Measurements from ENCODE around the gene HLA-DQA1. TPM values are rescaled to one million over a fixed set of nuclear protein-coding genes. Genes with fewer than 3 reads are reported as not detected.

Gene HLA-DQA1
- total RNA-seq (10 to 100 TPM in 1 of 2 donors, 1 to 10 TPM in 1; 8.5 to 19.9 TPM), polyA plus RNA-seq (10 to 100 TPM in 1 of 2 donors, 1 to 10 TPM in 1; 2.1 to 10.2 TPM)

- H3K4me1 ChIP-seq (ENCODE audit: control insufficient read depth in 4 of 4, insufficient read depth in 4 of 4, low read length in 3 of 4) = no peaks in the 10 kb centered on the region
- H3K9me3 ChIP-seq (ENCODE audit: control insufficient read depth in 4 of 4, low read length in 3 of 4) = no peaks in the 10 kb centered on the region
- DNase-seq (ENCODE audit: low spot score) = no peak
- no peak for TF ChIP-seq RXRA (IDR thresholded peaks at IDR 0.05)
- TF ChIP-seq, protein P1, sequence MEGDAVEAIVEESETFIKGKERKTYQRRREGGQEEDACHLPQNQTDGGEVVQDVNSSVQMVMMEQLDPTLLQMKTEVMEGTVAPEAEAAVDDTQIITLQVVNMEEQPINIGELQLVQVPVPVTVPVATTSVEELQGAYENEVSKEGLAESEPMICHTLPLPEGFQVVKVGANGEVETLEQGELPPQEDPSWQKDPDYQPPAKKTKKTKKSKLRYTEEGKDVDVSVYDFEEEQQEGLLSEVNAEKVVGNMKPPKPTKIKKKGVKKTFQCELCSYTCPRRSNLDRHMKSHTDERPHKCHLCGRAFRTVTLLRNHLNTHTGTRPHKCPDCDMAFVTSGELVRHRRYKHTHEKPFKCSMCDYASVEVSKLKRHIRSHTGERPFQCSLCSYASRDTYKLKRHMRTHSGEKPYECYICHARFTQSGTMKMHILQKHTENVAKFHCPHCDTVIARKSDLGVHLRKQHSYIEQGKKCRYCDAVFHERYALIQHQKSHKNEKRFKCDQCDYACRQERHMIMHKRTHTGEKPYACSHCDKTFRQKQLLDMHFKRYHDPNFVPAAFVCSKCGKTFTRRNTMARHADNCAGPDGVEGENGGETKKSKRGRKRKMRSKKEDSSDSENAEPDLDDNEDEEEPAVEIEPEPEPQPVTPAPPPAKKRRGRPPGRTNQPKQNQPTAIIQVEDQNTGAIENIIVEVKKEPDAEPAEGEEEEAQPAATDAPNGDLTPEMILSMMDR (IDR thresholded peaks at IDR 0.05; ENCODE audit: low read depth, low read length, missing input control) = no peak
- no peaks in the 10 kb centered on the region for H3K27me3 ChIP-seq (ENCODE audit: control insufficient read depth in 4 of 4, insufficient read depth in 4 of 4, low read length in 3 of 4)
- 28% methylated on average over 7 of the region's 7 CpGs for WGBS
- H3K9ac ChIP-seq (ENCODE audit: low read depth in 1 of 2, low read length in 2 of 2) = no peak within 1 kb of the TSS
- H3K27ac ChIP-seq (ENCODE audit: low read depth in 1 of 2, low read length in 2 of 2) = no peak within 1 kb of the TSS
- no peak within 1 kb of the TSS for H3K4me3 ChIP-seq (ENCODE audit: low read depth in 1 of 3, low read length in 3 of 3)
- no peaks in the 10 kb centered on the region for H3K36me3 ChIP-seq (ENCODE audit: control insufficient read depth in 4 of 4, insufficient read depth in 3 of 4, low read depth in 1 of 4, low read length in 3 of 4)
These were observed at the start of gene HLA-DQA1 for GRCh38 chr6:32637219-32637880. Gene HLA-DQA1, plus strand, starts transcription at chr6:32637406. Its CDS starts 53 bp downstream, at chr6:32637459.

DNA sequence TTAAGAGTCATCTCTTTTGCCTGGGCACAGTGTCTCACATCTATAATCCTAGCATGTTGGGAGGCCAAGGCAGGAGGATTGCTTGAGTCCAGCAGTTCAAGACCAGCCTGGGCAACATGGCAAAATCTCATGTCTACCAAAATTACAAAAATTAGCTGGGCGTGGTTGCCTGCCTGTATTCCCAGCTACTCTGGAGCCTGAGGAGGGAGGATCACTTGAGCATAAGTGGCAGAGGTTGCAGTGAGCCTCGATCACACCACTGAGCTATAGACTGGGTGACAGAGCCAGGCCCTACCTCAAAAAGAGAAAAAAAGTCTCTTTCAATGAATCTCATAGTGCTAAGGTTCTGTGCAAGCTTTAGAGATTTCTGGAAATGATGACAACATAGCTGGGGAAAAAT is 49.0 kb upstream of the HLA-DQA1 start:
- H3K4me3 ChIP-seq (ENCODE audit: low read depth in 1 of 3, low read length in 3 of 3) = no peak overlapping the region
- TF ChIP-seq SP1 (IDR thresholded peaks at IDR 0.05) (no peak), GABPA (IDR thresholded peaks at IDR 0.05 in 1 of 2, conservative IDR thresholded peaks at IDR 0.05 in 1 of 2) (no peak), REST (IDR thresholded peaks at IDR 0.05) (no peak), NR2F2 (IDR thresholded peaks at IDR 0.05) (no peak), HNF4A (conservative IDR thresholded peaks at IDR 0.05) (no peak), TAF1 (conservative IDR thresholded peaks at IDR 0.05) (no peak), YY1 (IDR thresholded peaks at IDR 0.05) (no peak), JUND (IDR thresholded peaks at IDR 0.05) (no peak), FOXA1 (IDR thresholded peaks at IDR 0.05) (no peak)
- TF ChIP-seq, protein P1 (IDR thresholded peaks at IDR 0.05; ENCODE audit: low read depth, low read length, missing input control) = no peak
- TF ChIP-seq, protein P2, sequence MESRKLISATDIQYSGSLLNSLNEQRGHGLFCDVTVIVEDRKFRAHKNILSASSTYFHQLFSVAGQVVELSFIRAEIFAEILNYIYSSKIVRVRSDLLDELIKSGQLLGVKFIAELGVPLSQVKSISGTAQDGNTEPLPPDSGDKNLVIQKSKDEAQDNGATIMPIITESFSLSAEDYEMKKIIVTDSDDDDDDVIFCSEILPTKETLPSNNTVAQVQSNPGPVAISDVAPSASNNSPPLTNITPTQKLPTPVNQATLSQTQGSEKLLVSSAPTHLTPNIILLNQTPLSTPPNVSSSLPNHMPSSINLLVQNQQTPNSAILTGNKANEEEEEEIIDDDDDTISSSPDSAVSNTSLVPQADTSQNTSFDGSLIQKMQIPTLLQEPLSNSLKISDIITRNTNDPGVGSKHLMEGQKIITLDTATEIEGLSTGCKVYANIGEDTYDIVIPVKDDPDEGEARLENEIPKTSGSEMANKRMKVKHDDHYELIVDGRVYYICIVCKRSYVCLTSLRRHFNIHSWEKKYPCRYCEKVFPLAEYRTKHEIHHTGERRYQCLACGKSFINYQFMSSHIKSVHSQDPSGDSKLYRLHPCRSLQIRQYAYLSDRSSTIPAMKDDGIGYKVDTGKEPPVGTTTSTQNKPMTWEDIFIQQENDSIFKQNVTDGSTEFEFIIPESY (IDR thresholded peaks at IDR 0.05) = no peak
- TF ChIP-seq, protein P3, sequence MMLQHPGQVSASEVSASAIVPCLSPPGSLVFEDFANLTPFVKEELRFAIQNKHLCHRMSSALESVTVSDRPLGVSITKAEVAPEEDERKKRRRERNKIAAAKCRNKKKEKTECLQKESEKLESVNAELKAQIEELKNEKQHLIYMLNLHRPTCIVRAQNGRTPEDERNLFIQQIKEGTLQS (IDR thresholded peaks at IDR 0.05) = no peak
- no peaks in the 10 kb centered on the region for H3K4me1 ChIP-seq (ENCODE audit: control insufficient read depth in 4 of 4, insufficient read depth in 4 of 4, low read length in 3 of 4)
- no peak overlapping the region for H3K27ac ChIP-seq (ENCODE audit: low read depth in 1 of 2, low read length in 2 of 2)
- no peaks in the 10 kb centered on the region for H3K27me3 ChIP-seq (ENCODE audit: control insufficient read depth in 4 of 4, insufficient read depth in 4 of 4, low read length in 3 of 4)
- no peaks in the 10 kb centered on the region for H3K9me3 ChIP-seq (ENCODE audit: control insufficient read depth in 4 of 4, low read length in 3 of 4)
- H3K9ac ChIP-seq (ENCODE audit: low read depth in 1 of 2, low read length in 2 of 2) = no peak overlapping the region
- 74% methylated on average over 2 of the region's 2 CpGs for WGBS
- DNase-seq (ENCODE audit: low spot score) = no peak
- H3K36me3 ChIP-seq (ENCODE audit: control insufficient read depth in 4 of 4, insufficient read depth in 3 of 4, low read depth in 1 of 4, low read length in 3 of 4) = no peaks in the 10 kb centered on the region

Data from liver (tissue), 9 donors.